Upper lobe of left lung (tissue), 4 donors: ENCODE data around the gene MTHFD1L.

ENCODE experiments used
- EP300 ChIP-seq, 4 donors: sonication (generic); formaldehyde crosslinking; IDR thresholded peaks; one replicate each; pipeline ENCODE4 v1.5.1; 2017; ENCODE audit warnings: antibody characterized with exemption in 4 of 4, control low read depth in 2 of 4
- POLR2A ChIP-seq, 4 donors: fragments of 450-650 bp; IDR thresholded peaks; one replicate each; pipeline ENCODE4 v1.5.1; 2016 to 2017; ENCODE audit warnings: antibody characterized with exemption in 4 of 4, mild to moderate bottlenecking in 2 of 4
- POLR2AphosphoS5 ChIP-seq, 2 donors: sonication (generic); formaldehyde crosslinking; IDR thresholded peaks; one replicate each; pipeline ENCODE4 v1.5.1; 2017; ENCODE audit warnings: antibody characterized with exemption in 2 of 2
- TF ChIP-seq, protein P1 (sequence below), 6 experiments: fragments of 450-650 bp in 4 of 6; fragments of 200-600 bp in 2 of 6; sonication (generic) in 2 of 6; IDR thresholded peaks; one replicate each; pipeline ENCODE4 v1.5.1; 2016 to 2019; ENCODE audit warnings: antibody characterized with exemption in 6 of 6

DNA sequence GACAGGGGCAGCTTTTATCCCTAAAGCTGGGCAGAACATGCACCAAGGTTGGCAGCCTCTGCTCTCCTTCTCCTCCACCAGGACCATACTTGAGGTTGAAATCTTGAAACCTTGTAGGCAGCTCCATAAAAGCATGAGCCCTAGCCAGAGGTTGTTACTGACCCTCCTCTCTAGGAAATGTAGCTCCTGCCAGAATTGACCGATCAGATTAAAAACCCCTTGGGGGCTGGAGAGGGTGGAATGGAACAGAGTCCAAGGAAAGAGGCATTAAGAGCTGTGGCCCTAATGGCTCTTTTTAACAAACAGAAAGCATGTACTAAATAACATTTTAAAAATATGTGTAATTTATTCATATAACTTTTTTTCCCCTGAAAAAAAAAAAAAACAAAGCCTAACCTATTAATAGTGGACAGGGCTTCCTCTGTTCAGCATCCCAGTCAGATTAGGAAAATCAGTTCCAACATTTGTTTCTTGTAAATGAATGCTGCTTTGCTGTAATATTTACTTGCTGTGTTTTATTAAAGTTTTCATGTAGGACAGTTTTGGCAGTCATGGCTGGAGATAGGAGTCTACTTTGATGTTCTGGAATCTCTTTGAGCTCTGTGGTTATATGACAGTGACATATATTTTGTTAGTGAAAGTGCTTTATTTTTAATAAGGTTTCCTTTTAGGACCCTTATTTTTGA is 41.3 kb downstream of the MTHFD1L start:
- TF ChIP-seq, protein P1, sequence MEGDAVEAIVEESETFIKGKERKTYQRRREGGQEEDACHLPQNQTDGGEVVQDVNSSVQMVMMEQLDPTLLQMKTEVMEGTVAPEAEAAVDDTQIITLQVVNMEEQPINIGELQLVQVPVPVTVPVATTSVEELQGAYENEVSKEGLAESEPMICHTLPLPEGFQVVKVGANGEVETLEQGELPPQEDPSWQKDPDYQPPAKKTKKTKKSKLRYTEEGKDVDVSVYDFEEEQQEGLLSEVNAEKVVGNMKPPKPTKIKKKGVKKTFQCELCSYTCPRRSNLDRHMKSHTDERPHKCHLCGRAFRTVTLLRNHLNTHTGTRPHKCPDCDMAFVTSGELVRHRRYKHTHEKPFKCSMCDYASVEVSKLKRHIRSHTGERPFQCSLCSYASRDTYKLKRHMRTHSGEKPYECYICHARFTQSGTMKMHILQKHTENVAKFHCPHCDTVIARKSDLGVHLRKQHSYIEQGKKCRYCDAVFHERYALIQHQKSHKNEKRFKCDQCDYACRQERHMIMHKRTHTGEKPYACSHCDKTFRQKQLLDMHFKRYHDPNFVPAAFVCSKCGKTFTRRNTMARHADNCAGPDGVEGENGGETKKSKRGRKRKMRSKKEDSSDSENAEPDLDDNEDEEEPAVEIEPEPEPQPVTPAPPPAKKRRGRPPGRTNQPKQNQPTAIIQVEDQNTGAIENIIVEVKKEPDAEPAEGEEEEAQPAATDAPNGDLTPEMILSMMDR (IDR thresholded peaks at IDR 0.05), result no peak
- TF ChIP-seq EP300 (IDR thresholded peaks at IDR 0.05) (no peak), POLR2AphosphoS5 (IDR thresholded peaks at IDR 0.05) (no peak), POLR2A (IDR thresholded peaks at IDR 0.05) (no peak)
